Activated CD4-positive, alpha-beta memory T cell treated with anti-CD3 and anti-CD28 coated beads, Interleukin-2, amount 10 ng/mL, durations not matched to agents 7 days and 5 days (primary cell): ENCODE data around the gene EIF3D. TPM values are rescaled to one million over a fixed set of nuclear protein-coding genes. Genes with fewer than 3 reads are reported as not detected.

Experiments used
- CTCF ChIA-PET: fragments of 350-600 bp; sonication (Branson Sonifier 250); formaldehyde crosslinking; loops from one replicate; lab custom pipeline; 2021; ENCODE audit warnings: antibody characterized with exemption, inconsistent platforms; lab: Charles Lee
- POLR2A ChIA-PET: fragments of 350-600 bp; sonication (Branson Sonifier 250); formaldehyde crosslinking; loops from one replicate; lab custom pipeline; 2021; ENCODE audit warnings: antibody characterized with exemption; lab: Charles Lee
- DNase-seq: peaks from one replicate; pipeline ENCODE4 v3.0.0-alpha.2; 2020
- H3K27ac Mint-ChIP-seq: one replicate; pipeline ENCODE4 v1.8.0; 2021; ENCODE audit warnings: mild to moderate bottlenecking, mixed read lengths
- H3K27me3 Mint-ChIP-seq: one replicate; pipeline ENCODE4 v1.8.0; 2021; ENCODE audit warnings: mixed read lengths
- H3K36me3 Mint-ChIP-seq: one replicate; pipeline ENCODE4 v1.8.0; 2021; ENCODE audit warnings: low read depth, mixed read lengths
- H3K4me1 Mint-ChIP-seq: one replicate; pipeline ENCODE4 v1.8.0; 2021; ENCODE audit warnings: mixed read lengths
- H3K4me3 Mint-ChIP-seq: one replicate; pipeline ENCODE4 v1.8.0; 2021; ENCODE audit warnings: mild to moderate bottlenecking, mixed read lengths
- H3K9me3 Mint-ChIP-seq: one replicate; pipeline ENCODE4 v1.8.0; 2021; ENCODE audit warnings: mixed read lengths
- total RNA-seq, 2 experiments: library from RNA; stranded (reverse); gene quantifications; one replicate each; pipeline ENCODE4 v1.2.3, GENCODE V29; 2021

The EIF3D gene, protein sequence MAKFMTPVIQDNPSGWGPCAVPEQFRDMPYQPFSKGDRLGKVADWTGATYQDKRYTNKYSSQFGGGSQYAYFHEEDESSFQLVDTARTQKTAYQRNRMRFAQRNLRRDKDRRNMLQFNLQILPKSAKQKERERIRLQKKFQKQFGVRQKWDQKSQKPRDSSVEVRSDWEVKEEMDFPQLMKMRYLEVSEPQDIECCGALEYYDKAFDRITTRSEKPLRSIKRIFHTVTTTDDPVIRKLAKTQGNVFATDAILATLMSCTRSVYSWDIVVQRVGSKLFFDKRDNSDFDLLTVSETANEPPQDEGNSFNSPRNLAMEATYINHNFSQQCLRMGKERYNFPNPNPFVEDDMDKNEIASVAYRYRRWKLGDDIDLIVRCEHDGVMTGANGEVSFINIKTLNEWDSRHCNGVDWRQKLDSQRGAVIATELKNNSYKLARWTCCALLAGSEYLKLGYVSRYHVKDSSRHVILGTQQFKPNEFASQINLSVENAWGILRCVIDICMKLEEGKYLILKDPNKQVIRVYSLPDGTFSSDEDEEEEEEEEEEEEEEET
- 100 to 1,000 TPM; 189 to 196 TPM for total RNA-seq

DNA sequence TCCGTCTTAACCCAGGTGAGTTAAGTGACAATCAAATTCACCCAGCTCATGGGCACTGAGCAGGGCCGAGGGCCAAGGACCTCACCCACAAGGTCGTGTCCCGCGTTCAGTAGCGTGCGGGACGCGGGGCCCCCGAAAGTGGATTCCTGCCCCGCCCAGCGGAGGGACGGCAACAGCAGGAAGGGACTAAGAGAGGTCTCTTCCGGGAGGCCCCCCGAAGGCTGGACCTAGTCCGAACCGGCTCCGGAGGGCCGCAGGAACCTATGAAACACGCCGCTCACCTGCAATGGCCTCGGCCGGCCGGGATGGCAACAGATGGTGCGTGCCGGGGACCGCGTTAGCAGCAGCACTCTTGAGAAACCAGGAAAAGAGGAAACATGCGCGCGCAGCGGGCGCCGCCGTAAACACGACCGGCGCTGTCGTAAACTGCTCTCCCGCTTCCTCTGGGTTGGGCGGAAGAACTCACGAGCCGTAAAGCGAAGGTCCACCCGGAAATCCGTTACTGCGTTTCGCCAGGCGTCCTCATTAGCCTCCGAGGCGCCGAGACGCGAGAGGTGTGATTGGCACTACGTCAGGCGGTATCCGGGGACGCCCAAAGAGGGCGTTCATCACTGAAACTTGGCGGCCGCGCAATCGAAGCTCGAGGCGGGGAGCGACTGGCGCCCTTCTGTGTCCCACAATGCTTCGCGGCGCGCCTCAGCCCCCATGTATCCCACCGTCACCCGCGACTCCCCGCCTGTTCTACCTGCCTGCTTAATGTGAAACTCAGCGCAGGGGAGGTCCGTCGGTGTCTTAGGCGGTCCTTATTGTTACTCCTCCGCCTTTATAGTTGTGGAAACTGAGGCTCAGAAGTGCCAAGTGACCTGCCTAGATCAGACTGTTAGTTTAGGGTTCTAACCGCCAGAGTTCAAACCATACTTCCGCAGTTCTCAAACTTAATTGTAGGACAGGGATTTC, at the start of gene EIF3D:
Gene EIF3D (minus strand): TSS at position 372 of the 957 bp plus-strand sequence. CDS start 3,045 bp downstream, outside the sequence.
- Mint-ChIP-seq H3K4me1 (peaks cover 30% of the 10 kb centered on the region), H3K27me3 (peaks cover 3% of the 10 kb centered on the region), H3K4me3 (peak within 1 kb of the TSS; percentile 93), H3K9me3 (peaks cover 4% of the 10 kb centered on the region), H3K27ac (peak within 1 kb of the TSS; percentile 99), H3K36me3 (peaks cover 44% of the 10 kb centered on the region)
- CTCF ChIA-PET, result interaction anchor here (1.1 to 1.6 kb wide), 4 partner anchors 13 to 228 kb away, joined by 3 to 8 read pairs (median 4); no protein-coding TSS in a partner anchor
- POLR2A ChIA-PET, result interaction anchor here (0.6 to 4.1 kb wide), 25 partner anchors 8 to 593 kb away, joined by 3 to 66 read pairs (median 4); partner anchors contain the start of genes APOL2, FOXRED2, IFT27 and MYH9
- DNase-seq, result peak; percentile 99

DNA sequence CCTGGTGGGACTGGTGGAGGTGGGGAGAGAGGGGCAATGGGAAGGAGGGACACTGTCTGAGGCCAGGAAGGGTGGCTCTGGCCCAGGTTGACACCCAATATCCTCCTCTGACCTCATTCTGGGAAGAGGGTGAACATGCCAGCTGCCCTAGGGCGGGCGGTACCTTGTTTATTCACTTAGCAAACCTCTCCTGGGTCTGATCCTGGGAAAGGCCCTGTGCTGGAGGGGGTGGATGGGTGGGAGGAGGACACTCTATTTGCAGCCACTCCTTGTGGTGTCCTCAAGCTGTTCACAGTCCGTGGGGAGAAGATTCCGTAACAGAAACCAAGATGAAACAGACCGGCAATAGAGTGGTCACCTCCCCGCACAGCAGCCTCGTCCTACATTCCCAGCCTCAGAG, 49.7 kb upstream of the EIF3D start:
- Mint-ChIP-seq H3K9me3 (no peaks in the 10 kb centered on the region), H3K4me1 (no peaks in the 10 kb centered on the region), H3K27me3 (peaks cover 8% of the 10 kb centered on the region), H3K27ac (no peak overlapping the region), H3K36me3 (no peaks in the 10 kb centered on the region), H3K4me3 (no peak overlapping the region)
- POLR2A ChIA-PET, result no interaction called here
- no peak for DNase-seq
- CTCF ChIA-PET, result no interaction called here

DNA sequence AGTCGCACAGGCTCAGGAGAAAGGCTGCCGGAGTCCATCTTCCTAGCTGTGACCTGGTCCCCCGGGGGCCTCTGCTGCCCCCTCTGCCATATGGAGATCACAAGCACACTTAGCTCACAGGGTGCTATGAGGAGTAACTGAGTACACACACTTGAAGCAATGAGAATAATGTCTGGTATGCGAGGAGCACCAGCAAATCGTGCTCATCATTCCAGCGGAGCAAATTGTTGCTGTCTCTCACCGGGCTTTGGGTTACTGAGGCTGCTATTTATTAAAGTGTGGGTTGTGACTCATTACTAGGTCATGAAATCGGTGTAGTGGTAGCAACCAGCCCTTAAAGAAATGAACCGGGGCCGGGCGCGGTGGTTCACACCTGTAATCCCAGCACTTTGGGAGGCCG, 48.1 kb upstream of the EIF3D start:
- peaks cover 6% of the 10 kb centered on the region for H3K27me3 Mint-ChIP-seq
- H3K4me3 Mint-ChIP-seq, result no peak overlapping the region
- POLR2A ChIA-PET, result no interaction called here
- H3K4me1 Mint-ChIP-seq, result no peaks in the 10 kb centered on the region
- CTCF ChIA-PET, result no interaction called here
- DNase-seq, result no peak
- H3K27ac Mint-ChIP-seq, result no peak overlapping the region
- H3K9me3 Mint-ChIP-seq, result no peaks in the 10 kb centered on the region
- no peaks in the 10 kb centered on the region for H3K36me3 Mint-ChIP-seq

DNA sequence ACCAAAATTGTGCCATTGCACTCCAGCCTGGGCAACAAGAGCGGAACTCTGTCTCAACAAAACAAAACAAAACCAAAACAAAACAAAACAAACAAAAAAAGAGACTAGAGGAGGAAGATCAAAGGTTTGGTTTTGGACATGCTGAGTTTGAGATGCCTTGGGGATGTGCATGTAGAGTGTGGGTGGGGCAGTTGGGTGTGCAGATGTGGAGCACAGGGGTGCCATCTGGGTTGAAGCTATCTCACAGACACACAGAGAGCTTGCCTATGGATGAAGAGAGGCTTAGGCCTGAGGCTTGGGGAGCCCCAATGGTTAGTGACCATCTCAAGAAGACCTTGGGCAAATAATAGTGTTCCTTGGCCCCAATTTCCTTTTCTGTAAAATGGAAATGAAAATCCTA, 45.8 kb upstream of the EIF3D start:
- no peak overlapping the region for H3K4me3 Mint-ChIP-seq
- H3K27ac Mint-ChIP-seq, result no peak overlapping the region
- H3K4me1 Mint-ChIP-seq, result no peaks in the 10 kb centered on the region
- H3K36me3 Mint-ChIP-seq, result no peaks in the 10 kb centered on the region
- H3K27me3 Mint-ChIP-seq, result peaks cover 1% of the 10 kb centered on the region
- DNase-seq, result no peak
- H3K9me3 Mint-ChIP-seq, result no peaks in the 10 kb centered on the region
- POLR2A ChIA-PET, result no interaction called here
- CTCF ChIA-PET, result no interaction called here

DNA sequence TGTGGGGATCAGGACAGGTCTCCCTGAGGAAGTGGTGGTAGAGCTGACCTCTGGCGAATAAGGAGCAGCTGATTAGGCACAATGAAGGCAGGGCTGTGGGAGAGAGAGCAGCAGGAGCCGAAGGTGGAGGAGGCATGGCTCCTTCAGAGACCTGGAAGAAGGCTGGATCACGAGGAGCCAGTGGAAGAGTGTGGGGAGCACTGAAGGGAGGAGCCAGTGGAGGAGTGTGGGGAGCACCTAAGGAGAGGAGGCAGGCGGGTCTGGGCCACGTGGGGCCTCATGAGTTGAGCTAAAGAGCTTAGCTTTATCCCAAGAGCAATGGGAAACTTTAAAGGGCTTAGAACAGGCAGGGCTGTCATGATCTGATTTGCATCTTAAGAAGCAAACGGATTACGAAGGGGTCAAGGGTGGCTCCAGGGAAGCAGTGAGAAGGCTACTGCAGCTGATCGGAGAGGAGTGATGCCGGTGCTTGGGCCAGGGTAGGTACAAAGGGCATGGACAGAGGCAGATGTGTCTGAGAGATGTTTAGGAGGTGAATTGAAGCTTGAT, 44.9 kb upstream of the EIF3D start:
- Mint-ChIP-seq H3K9me3 (no peaks in the 10 kb centered on the region), H3K27me3 (no peaks in the 10 kb centered on the region), H3K36me3 (no peaks in the 10 kb centered on the region), H3K4me3 (no peak overlapping the region), H3K4me1 (no peaks in the 10 kb centered on the region), H3K27ac (no peak overlapping the region)
- CTCF ChIA-PET, result no interaction called here
- POLR2A ChIA-PET, result no interaction called here
- no peak for DNase-seq

DNA sequence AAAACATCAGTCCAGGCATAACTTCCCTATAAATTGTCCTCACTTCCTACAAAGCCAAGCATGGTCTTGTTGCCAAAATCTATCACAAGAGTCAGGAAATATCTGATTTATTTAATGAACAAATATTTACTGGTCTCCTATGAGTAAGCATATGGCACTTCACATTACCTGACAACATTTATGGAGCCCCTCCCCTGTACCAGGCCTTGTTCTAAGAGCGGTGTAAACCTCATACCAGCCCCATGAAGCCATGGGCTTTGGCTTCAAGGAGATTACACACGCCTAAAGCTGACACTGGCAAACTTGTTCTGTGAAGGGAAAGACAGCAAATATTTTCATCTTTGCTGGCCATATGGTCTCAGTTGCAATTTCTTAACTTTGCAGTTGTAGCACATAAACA, 43.0 kb upstream of the EIF3D start:
- no peaks in the 10 kb centered on the region for H3K36me3 Mint-ChIP-seq
- no peak overlapping the region for H3K27ac Mint-ChIP-seq
- no peak for DNase-seq
- H3K4me3 Mint-ChIP-seq, result no peak overlapping the region
- no peaks in the 10 kb centered on the region for H3K4me1 Mint-ChIP-seq
- CTCF ChIA-PET, result no interaction called here
- H3K27me3 Mint-ChIP-seq, result peaks cover 6% of the 10 kb centered on the region
- H3K9me3 Mint-ChIP-seq, result no peaks in the 10 kb centered on the region
- POLR2A ChIA-PET, result no interaction called here

DNA sequence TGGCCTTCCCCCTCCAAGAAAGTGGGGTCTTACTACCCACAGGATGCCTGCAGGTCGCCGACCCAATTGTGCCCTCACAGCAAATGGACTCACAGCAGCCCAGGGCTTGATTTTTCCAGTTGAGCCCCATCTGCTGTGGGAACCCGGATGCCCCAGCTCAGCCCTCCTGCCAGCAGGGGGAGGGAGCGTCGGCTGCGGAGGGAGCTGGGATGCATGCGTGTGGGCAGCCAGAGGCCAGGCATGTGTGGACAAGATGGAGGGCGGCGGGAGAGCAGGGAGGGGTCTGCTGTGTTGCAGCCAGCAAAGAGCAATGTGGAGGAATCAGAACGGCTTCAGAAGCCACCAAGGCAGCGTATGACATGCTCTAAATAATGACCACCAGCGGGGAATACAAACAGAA, 41.0 kb upstream of the EIF3D start:
- no peaks in the 10 kb centered on the region for H3K4me1 Mint-ChIP-seq
- no peaks in the 10 kb centered on the region for H3K36me3 Mint-ChIP-seq
- H3K4me3 Mint-ChIP-seq, result no peak overlapping the region
- DNase-seq, result no peak
- no peak overlapping the region for H3K27ac Mint-ChIP-seq
- ChIA-PET CTCF (no interaction called here), POLR2A (no interaction called here)
- no peaks in the 10 kb centered on the region for H3K9me3 Mint-ChIP-seq
- peaks cover 20% of the 10 kb centered on the region for H3K27me3 Mint-ChIP-seq

DNA sequence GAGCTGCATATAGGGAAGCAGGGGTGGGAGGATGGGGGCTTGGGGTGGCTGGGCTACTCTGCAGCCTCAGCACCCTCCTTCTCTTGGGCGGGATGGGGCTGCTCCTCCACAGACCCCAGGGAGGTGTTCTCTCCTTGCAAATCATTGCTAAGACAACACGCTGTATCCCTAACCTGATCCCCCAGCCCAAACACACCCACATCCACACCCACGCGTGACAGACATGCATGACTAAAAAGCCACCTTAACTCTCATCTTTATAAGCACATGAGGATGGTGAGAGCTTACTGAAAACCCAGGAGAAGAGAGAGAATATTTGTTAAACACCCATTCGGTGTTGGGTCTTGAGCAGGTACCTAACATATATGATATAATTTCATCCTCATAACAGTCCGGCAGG, 39.9 kb upstream of the EIF3D start:
- CTCF ChIA-PET, result no interaction called here
- no peak for DNase-seq
- no peaks in the 10 kb centered on the region for H3K36me3 Mint-ChIP-seq
- H3K9me3 Mint-ChIP-seq, result no peaks in the 10 kb centered on the region
- POLR2A ChIA-PET, result no interaction called here
- no peak overlapping the region for H3K27ac Mint-ChIP-seq
- H3K4me1 Mint-ChIP-seq, result no peaks in the 10 kb centered on the region
- no peak overlapping the region for H3K4me3 Mint-ChIP-seq
- peaks cover 30% of the 10 kb centered on the region for H3K27me3 Mint-ChIP-seq

DNA sequence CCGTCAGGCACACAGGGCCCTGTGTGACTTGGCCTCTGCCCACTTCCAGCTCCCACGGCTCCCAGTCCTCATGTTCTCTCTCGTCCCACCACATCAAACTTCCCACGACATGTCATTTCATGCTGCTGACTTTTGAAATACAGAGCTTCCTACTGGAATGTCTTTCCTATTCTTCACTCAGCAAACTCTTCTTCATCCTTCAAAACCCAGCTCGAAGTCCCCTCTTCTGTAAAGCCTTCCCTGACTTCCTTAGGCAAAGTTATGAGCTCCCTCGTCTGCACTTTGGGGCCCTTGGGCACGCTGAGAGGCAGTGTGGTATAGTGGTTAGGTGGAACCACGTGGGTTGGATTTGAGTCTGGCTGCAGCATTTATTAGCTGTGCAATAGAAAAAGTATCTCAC, 37.8 kb upstream of the EIF3D start:
- no peak for DNase-seq
- POLR2A ChIA-PET, result no interaction called here
- CTCF ChIA-PET, result interaction anchor here (0.7 kb wide), 1 partner anchor 20 kb away, joined by 3 read pairs; no protein-coding TSS in a partner anchor
- Mint-ChIP-seq H3K9me3 (no peaks in the 10 kb centered on the region), H3K36me3 (no peaks in the 10 kb centered on the region), H3K27ac (no peak overlapping the region), H3K4me1 (peaks cover 8% of the 10 kb centered on the region), H3K4me3 (no peak overlapping the region), H3K27me3 (peaks cover 40% of the 10 kb centered on the region)

DNA sequence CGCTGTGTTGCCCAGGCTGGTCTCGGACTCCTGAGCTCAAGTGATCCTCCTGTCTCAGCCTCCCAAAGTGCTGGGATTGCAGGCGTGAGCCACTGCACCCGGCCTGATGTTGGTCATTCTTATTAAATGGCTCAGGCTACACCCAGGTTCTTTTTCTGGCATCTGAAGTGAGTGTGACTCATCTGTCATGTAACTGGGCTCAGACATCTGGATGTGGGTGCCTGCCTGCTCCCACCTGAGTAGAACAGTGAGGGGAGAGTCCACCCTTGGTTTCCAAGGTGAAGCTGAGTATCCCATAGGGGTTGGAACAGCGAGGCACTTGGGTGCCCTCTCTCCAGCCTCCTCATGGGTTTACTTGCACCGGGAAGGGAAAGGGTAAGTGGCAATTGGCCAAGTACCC, 36.7 kb upstream of the EIF3D start:
- POLR2A ChIA-PET, result no interaction called here
- Mint-ChIP-seq H3K27ac (no peak overlapping the region), H3K36me3 (no peaks in the 10 kb centered on the region), H3K4me3 (no peak overlapping the region), H3K27me3 (peaks cover 40% of the 10 kb centered on the region), H3K4me1 (peaks cover 8% of the 10 kb centered on the region), H3K9me3 (no peaks in the 10 kb centered on the region)
- CTCF ChIA-PET, result no interaction called here
- DNase-seq, result no peak

DNA sequence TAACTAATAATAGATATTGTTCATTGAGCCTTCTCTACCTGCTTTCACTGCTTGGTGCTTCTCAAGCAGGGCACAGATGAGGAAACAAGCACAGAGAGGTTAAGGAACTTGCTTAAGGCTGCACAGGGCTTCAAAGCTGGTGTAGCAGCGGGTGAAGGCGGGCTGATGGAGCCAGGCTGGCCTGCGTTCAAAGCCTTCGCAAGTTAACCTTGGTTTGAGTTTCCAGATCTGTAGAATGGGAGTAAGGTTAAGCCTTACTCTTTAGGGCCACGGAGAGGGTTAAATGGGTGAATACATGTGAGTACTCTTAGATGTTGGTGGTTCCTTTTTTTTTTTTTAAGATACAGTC, 36.2 kb upstream of the EIF3D start:
- ChIA-PET CTCF (no interaction called here), POLR2A (no interaction called here)
- Mint-ChIP-seq H3K27ac (no peak overlapping the region), H3K4me3 (no peak overlapping the region), H3K27me3 (peaks cover 40% of the 10 kb centered on the region), H3K9me3 (no peaks in the 10 kb centered on the region), H3K36me3 (no peaks in the 10 kb centered on the region), H3K4me1 (peaks cover 8% of the 10 kb centered on the region)
- DNase-seq, result no peak

DNA sequence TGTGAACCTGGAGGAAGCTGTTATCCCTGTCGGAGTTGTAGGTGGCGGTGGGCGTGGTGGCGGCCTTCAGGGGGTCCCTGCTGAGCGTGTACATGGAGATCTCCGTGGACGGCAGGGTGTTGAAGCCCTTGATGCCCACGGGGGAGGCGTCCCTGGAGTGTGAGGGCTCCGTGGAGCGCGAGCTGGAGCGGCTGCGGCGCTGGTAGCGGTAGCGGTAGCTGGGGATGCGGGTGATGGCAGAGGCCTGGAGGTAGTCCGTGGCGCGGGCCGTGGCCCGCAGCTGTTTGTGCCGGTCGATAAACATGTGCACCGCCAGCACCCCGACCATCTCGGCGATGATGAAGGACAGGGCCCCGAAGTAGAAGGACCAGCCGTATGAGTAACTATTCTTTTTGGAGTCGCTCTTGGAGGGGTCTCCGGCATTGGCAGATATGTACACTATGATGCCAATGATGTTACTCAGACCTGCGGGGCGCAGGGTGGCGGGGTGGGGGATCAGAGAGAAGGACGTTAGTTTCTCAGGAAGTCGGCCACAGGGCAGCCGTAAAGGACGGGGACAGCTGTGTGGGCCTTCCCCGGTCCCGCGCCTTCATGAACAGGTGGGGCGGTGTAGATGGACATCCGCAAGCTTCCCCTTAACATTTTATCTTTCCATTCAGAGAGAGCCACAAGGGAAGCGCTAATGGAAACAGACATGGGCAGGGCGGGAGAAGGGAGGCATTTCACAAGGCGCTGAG, 35.6 kb upstream of the EIF3D start:
- no peak overlapping the region for H3K4me3 Mint-ChIP-seq
- POLR2A ChIA-PET, result no interaction called here

More for the DNA sequence above, 35.6 kb upstream of the EIF3D start:
- Mint-ChIP-seq H3K27ac (no peak overlapping the region), H3K9me3 (no peaks in the 10 kb centered on the region), H3K36me3 (no peaks in the 10 kb centered on the region), H3K27me3 (peaks cover 40% of the 10 kb centered on the region), H3K4me1 (peaks cover 8% of the 10 kb centered on the region)
- no peak for DNase-seq
- CTCF ChIA-PET, result no interaction called here
